IMR-90 (cell line): ENCODE data around the gene ARF1. TPM values are rescaled to one million over a fixed set of nuclear protein-coding genes. Genes with fewer than 3 reads are reported as not detected.
A peak's percentile ranks its signal among the peaks of the same experiment; 100 is the strongest.

Experiments
- ATAC-seq: fragments of 200-7000 bp; cut with Tn5 transposase; 2 replicates; pipeline ENCODE4 v1.9.1; 2020; ENCODE audit warnings: low read depth, mild to moderate bottlenecking, moderate library complexity
- BruUV-seq: library from RNA; stranded (reverse); fragments of 400-500 nt; replicated peaks from 2 replicates; lab custom pipeline; 2021; lab: Mats Ljungman, UMichigan
- CTCF ChIA-PET: fragments of 300-600 bp; formaldehyde crosslinking; extraction: SDS; loops from one replicate; lab custom pipeline; 2021; ENCODE audit warnings: antibody characterized with exemption; lab: Yijun Ruan, JAX
- POLR2A ChIA-PET: fragments of 300-600 bp; sonication (Branson Sonifier 250); formaldehyde crosslinking; loops from one replicate; lab custom pipeline; 2022; ENCODE audit warnings: antibody characterized with exemption; ENCODE audit not compliant: unreplicated experiment; lab: Charles Lee
- DNase-seq: peaks from one replicate; pipeline ENCODE4 v3.0.0; 2013
- H2AFZ ChIP-seq: replicated peaks from 2 replicates; pipeline ENCODE3; 2013; ENCODE audit warnings: low read length, mild to moderate bottlenecking; ENCODE audit not compliant: poor library complexity
- H2AK5ac ChIP-seq: 2 replicates; pipeline ENCODE4 v1.6.1; 2013; ENCODE audit warnings: low read depth, low read length, inconsistent platforms
- H2AK9ac ChIP-seq: replicated peaks from 2 replicates; pipeline ENCODE3; 2013; ENCODE audit warnings: mild to moderate bottlenecking, low read depth, low read length, moderate library complexity; ENCODE audit not compliant: poor library complexity
- H2BK120ac ChIP-seq: 2 replicates; pipeline ENCODE4 v1.6.1; 2013; ENCODE audit warnings: low read depth, low read length, inconsistent platforms
- H2BK15ac ChIP-seq: 3 replicates; pipeline ENCODE4 v1.6.1; 2013; ENCODE audit warnings: low read depth, low read length, inconsistent platforms
- H2BK20ac ChIP-seq: 2 replicates; pipeline ENCODE4 v1.6.1; 2013; ENCODE audit warnings: low read depth, mild to moderate bottlenecking, inconsistent platforms, low read length, moderate library complexity
- H2BK5ac ChIP-seq: 2 replicates; pipeline ENCODE4 v1.6.1; 2013; ENCODE audit warnings: mild to moderate bottlenecking, low read depth, low read length, inconsistent platforms; ENCODE audit not compliant: poor library complexity, severe bottlenecking
- H3K14ac ChIP-seq: replicated peaks from 2 replicates; pipeline ENCODE4 v1.6.1; 2013; ENCODE audit warnings: low read depth, low read length, inconsistent platforms
- H3K18ac ChIP-seq: 2 replicates; pipeline ENCODE4 v1.6.1; 2013; ENCODE audit warnings: low read depth, low read length, control low read depth
- H3K23ac ChIP-seq: 2 replicates; pipeline ENCODE4 v1.6.1; 2013; ENCODE audit warnings: low read depth, low read length, inconsistent platforms
- H3K27ac ChIP-seq: 2 replicates; pipeline ENCODE4 v1.5.1; 2013; ENCODE audit warnings: mild to moderate bottlenecking, control low read depth, low read length; ENCODE audit not compliant: insufficient read depth
- H3K27me3 ChIP-seq: 2 replicates; pipeline ENCODE4 v1.6.1; 2013; ENCODE audit warnings: low read length; ENCODE audit not compliant: control insufficient read depth, insufficient read depth
- H3K36me3 ChIP-seq: 2 replicates; pipeline ENCODE4 v1.6.1; 2013; ENCODE audit warnings: low read length, mixed read lengths; ENCODE audit not compliant: control insufficient read depth, insufficient read depth
- H3K4ac ChIP-seq: 2 replicates; pipeline ENCODE4 v1.6.1; 2013; ENCODE audit warnings: low read depth, low read length, inconsistent platforms
- H3K4me1 ChIP-seq: 2 replicates; pipeline ENCODE4 v1.6.1; 2013; ENCODE audit warnings: low read length, mixed read lengths; ENCODE audit not compliant: control insufficient read depth, insufficient read depth
- H3K4me2 ChIP-seq: 2 replicates; pipeline ENCODE4 v1.6.1; 2013; ENCODE audit warnings: low read depth, mild to moderate bottlenecking, control low read depth, low read length, moderate library complexity
- H3K4me3 ChIP-seq: 2 replicates; pipeline ENCODE4 v1.5.1; 2013; ENCODE audit warnings: low read depth, mild to moderate bottlenecking, control low read depth, low read length, moderate library complexity; ENCODE audit not compliant: insufficient read depth
- H3K56ac ChIP-seq: 2 replicates; pipeline ENCODE4 v1.6.1; 2013; ENCODE audit warnings: low read length, inconsistent platforms; ENCODE audit not compliant: insufficient read depth; ENCODE audit errors: extremely low read depth
- H3K79me1 ChIP-seq, 2 experiments: 2 replicates each; pipeline ENCODE4 v1.6.1; 2013; ENCODE audit warnings: low read length in 2 of 2, inconsistent platforms in 1 of 2, low read depth in 1 of 2
- H3K9ac ChIP-seq: 2 replicates; pipeline ENCODE4 v1.6.1; 2013; ENCODE audit warnings: low read depth, low read length, control low read depth
- H3K9me1 ChIP-seq: 2 replicates; pipeline ENCODE4 v1.6.1; 2013; ENCODE audit warnings: low read length, inconsistent platforms; ENCODE audit not compliant: insufficient read depth
- H3K9me3 ChIP-seq: 2 replicates; pipeline ENCODE4 v1.6.1; 2013; ENCODE audit warnings: low read length; ENCODE audit not compliant: control insufficient read depth, insufficient read depth
- H4K20me1 ChIP-seq: 2 replicates; pipeline ENCODE4 v1.6.1; 2013; ENCODE audit warnings: low read length, inconsistent platforms; ENCODE audit not compliant: insufficient read depth
- H4K5ac ChIP-seq: 2 replicates; pipeline ENCODE4 v1.6.1; 2013; ENCODE audit warnings: mild to moderate bottlenecking, low read depth, low read length, control low read depth
- H4K8ac ChIP-seq, 2 experiments: 2 replicates each; pipeline ENCODE4 v1.6.1; 2013; ENCODE audit warnings: low read depth in 2 of 2, low read length in 2 of 2, control low read depth in 1 of 2, inconsistent platforms in 1 of 2
- H4K91ac ChIP-seq: 2 replicates; pipeline ENCODE4 v1.6.1; 2013; ENCODE audit warnings: low read depth, low read length, inconsistent platforms; ENCODE audit not compliant: insufficient read depth
- NFE2L2 ChIP-seq: fragments of 150-350 bp; IDR thresholded peaks from 2 replicates; pipeline ENCODE4 v1.6.1; 2016; ENCODE audit warnings: low read depth, mild to moderate bottlenecking, low read length
- WGBS, 2 experiments: methylation state at CpG; one replicate each; pipeline versions ENCODE4 v1.1.5 to v1.1.7; 2013; ENCODE audit warnings: missing lambda C conversion rate in 2 of 2; ENCODE audit not compliant: insufficient read length in 1 of 2; ENCODE audit errors: extremely low coverage in 2 of 2; 5-methylcytosine and 5-hydroxymethylcytosine counted together
- dilution Hi-C: fragments of 300-500 bp; cut with HindIII; formaldehyde crosslinking; loops from one replicate; pipeline ENCODE4 v1.14.3; 2018; ENCODE audit warnings: low sequenced_read_pairs; ENCODE audit not compliant: unreplicated experiment
- in situ Hi-C: fragments of 300-500 bp; cut with MboI; formaldehyde crosslinking; loops from 3 replicates; pipeline ENCODE4 v1.14.3; 2019; ENCODE audit warnings: low sequenced_read_pairs, inconsistent platforms, mixed read lengths
- intact Hi-C: fragments of 100-400 bp; cut with micrococcal nuclease; formaldehyde crosslinking; loops from 2 replicates; pipeline ENCODE4 v1.10.0; 2022
- polyA plus RNA-seq, 3 experiments: library from polyadenylated mRNA; depleted of rRNA; stranded (reverse); fragments of >200 nt; gene quantifications; 2 replicates each; pipeline ENCODE4 v1.2.3, GENCODE V29; 2012; ENCODE audit warnings: low replicate concordance in 1 of 3
- total RNA-seq: library from RNA; depleted of rRNA; stranded (reverse); fragments of >200 nt; gene quantifications from 2 replicates; pipeline ENCODE4 v1.2.3, GENCODE V29; 2012
- TF ChIP-seq, protein P1 (sequence below): fragments of 150-350 bp; IDR thresholded peaks from 2 replicates; pipeline ENCODE4 v1.6.1; 2017; ENCODE audit warnings: mild to moderate bottlenecking, antibody characterized with exemption, low read length, low read depth
- TF ChIP-seq, protein P2 (sequence below): fragments of 150-350 bp; IDR thresholded peaks from 2 replicates; pipeline ENCODE4 v1.6.1; 2016; ENCODE audit warnings: low read depth, mild to moderate bottlenecking, low read length, moderate library complexity, borderline replicate concordance

Gene ARF1
- total and polyA plus RNA-seq, 2 of the 4 experiments (the other 2 are of a cell fraction), result 330 to 1,100 TPM

DNA sequence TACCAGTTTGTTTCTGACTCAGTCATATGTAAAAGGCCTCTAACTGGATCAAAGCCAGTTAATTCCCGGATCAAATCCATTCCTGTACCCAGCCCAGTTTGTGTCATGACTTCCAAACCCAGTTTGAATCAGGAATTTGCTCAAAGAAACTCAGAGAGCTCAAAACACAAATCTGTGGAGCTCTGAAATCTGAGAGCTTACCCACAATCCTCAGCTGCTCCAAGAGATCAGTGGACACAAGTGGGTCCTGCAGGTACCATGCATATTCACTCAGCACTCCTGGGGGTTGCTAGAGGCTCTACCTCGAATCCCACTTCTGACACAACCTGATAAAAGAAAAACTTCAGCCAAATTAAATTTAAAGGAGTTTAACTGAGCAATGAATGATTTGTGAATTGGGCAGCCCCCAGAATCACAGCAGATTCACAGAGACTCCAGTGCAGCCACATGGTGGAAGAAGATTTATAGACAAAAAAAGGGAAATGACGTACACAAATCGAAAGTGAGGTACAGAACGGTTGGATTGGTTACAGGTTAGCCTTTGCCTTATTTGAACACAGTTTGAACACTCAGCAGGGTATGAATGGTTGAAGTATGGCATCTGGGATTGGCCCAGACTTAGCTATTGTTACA, 38.5 kb downstream of the ARF1 start:
- Histone ChIP-seq H4K8ac (no peak overlapping the region), H2AFZ (no peak overlapping the region), H3K14ac (no peak overlapping the region), H3K4ac (no peak overlapping the region), H3K4me2 (no peak overlapping the region), H2BK5ac (no peak overlapping the region), H2BK120ac (no peak overlapping the region), H3K79me1 (no peaks in the 10 kb centered on the region), H3K9ac (no peak overlapping the region), H3K36me3 (no peaks in the 10 kb centered on the region), H3K18ac (no peak overlapping the region), H3K27me3 (peaks cover 17% of the 10 kb centered on the region), H4K91ac (no peak overlapping the region), H3K9me1 (no peaks in the 10 kb centered on the region), H2AK5ac (no peak overlapping the region), H3K4me1 (peaks cover 2% of the 10 kb centered on the region; the same call in 1 of the 2 replicates), H3K27ac (no peak overlapping the region), H3K4me3 (no peak overlapping the region), H2BK20ac (no peak overlapping the region), H2BK15ac (no peak overlapping the region), H3K9me3 (no peaks in the 10 kb centered on the region), H4K20me1 (no peaks in the 10 kb centered on the region), H2AK9ac (no peak overlapping the region), H3K23ac (no peak overlapping the region), H4K5ac (no peak overlapping the region), H3K56ac (no peak overlapping the region)
- BruUV-seq, result no TSS peak
- dilution Hi-C loops, result no loop called here
- TF ChIP-seq NFE2L2, result no peak
- TF ChIP-seq, protein P1, sequence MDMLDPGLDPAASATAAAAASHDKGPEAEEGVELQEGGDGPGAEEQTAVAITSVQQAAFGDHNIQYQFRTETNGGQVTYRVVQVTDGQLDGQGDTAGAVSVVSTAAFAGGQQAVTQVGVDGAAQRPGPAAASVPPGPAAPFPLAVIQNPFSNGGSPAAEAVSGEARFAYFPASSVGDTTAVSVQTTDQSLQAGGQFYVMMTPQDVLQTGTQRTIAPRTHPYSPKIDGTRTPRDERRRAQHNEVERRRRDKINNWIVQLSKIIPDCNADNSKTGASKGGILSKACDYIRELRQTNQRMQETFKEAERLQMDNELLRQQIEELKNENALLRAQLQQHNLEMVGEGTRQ, result no peak
- TF ChIP-seq, protein P2, sequence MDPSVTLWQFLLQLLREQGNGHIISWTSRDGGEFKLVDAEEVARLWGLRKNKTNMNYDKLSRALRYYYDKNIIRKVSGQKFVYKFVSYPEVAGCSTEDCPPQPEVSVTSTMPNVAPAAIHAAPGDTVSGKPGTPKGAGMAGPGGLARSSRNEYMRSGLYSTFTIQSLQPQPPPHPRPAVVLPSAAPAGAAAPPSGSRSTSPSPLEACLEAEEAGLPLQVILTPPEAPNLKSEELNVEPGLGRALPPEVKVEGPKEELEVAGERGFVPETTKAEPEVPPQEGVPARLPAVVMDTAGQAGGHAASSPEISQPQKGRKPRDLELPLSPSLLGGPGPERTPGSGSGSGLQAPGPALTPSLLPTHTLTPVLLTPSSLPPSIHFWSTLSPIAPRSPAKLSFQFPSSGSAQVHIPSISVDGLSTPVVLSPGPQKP, result no peak
- CTCF ChIA-PET, result interaction anchor here (0.8 kb wide), 1 partner anchor 10 kb away, joined by 4 read pairs; no protein-coding TSS in a partner anchor
- POLR2A ChIA-PET, result no interaction called here
- 50% methylated on average over 1 of the region's 5 CpGs; no CpG with 5 or more reads in 1 of the 2 experiments for WGBS, 2 experiments
- DNase-seq, result peak; percentile 26
- intact Hi-C loops, result no loop called here
- ATAC-seq, result peak; percentile 32
- in situ Hi-C loops, result no loop called here
